NCI-H187 (cell line): ENCODE data around the gene FAF2.

Source experiments
- DNase-seq, 2 experiments: peaks; one replicate each; lab custom pipeline; 2025; lab: John Stamatoyannopoulos, UW

Gene FAF2

DNA sequence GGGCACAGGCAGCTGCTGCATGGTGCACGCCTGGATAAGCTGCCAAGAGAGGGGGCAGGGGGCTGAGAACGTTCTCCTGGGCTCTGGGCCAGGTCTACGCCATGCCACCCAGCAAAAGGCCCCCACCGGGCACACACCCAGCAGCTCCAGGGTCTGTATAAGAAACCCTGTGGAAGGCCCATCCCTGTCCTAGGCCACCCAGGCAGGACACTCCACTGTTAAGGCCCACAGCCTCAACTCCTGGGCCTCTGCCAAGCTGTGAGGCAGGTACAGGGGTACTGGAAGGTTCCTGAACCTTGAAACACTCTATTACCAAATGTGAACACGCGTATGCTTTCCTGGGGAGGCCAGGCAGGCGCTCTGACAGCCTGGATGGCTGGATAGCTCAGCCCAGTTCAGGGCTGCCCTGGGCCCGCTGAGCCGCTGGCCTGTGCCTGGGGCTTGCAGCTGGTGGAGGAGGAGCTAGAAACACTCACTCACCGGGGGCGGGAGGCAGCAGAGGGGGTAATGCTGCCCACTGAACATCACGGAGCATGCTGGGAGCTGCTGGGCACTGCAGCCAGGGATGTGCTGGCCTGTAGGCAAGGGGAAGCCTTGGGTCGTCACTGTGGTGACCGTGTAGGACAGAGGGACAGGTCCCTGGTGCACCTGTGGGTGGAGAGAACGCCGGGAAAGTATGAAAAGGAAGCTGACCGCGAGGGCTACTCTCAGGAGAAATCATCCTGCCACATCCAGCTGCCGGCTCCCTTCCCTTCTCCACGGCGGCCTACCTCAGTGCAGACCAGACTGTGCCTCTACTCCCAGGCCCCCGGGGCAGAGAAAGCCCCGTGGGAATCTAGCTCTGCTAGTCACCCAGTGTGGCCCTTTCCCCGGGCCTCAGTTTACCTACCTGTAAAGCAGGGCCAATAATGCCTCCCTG lies 83.1 kb downstream of the FAF2 start:
- no peak for DNase-seq

DNA sequence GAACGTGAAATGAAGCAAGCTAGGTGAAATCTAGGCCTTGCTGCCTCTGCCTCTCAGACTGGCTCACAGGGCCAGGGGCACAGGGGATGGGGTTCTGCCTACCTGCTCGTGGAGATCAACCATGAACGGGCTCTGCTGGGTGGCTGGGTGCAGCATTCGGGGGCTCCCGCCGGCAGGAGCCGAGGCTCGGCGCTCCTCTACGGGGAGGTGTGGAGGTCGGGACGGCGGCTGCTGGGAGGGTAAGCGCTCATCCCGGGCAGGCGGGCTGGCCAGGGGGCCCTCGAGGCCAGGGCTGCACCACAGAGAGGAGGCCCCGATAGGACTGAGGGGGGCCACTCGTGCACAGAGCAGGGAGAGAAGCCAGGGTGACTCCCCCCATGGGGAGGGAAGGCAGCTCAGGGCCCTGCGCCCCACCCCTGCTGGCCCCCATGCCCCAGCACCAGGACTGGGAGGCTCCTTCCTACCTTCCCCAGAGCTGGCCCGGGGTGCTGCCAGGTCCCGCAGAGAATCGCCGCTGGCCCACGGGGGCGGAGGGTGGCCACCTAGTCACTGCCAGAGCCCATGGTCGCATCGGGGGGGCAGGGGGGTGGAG lies 83.8 kb downstream of the FAF2 start:
- DNase-seq = no peak

DNA sequence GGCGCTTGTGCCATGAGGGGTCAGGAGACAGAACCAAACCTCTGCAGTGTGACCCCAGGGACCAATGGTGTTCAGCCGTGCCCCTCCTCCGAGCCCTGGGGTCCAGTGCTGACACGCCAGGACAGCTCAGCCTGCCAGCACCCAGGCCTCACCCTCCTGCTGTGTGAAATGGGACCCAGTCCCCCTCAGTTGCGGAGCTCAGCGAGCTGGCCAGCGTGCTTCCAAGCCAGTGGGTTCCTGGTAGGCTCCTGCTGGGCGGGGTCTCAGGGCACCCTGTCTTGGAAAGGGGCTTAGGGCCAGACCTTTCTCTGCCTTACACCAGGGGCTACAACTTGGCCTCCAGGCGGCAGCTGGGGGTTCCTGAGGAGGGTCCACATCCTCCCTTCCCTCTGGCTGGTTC lies 84.6 kb downstream of the FAF2 start:
- DNase-seq = no peak

DNA sequence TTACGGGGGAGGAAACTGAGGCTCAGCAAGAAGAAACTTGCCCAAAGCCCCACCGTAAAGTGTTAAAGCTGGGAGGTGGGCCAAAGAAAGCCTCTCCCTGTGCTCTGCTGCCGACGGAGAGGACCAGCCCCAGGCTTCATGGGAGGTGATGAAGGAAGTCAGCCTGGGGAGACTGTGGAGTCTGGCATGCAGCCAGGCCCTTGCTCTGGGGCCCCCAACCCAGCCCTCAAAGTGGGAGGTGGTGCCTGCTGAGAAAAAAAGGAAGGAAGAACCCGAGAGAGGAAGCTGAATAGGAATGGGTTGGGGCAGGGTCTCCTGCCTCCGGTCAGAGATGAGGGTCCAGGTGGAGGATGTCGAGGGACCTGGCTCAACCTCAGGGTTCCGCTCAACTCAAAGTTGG lies 85.2 kb downstream of the FAF2 start:
- no peak for DNase-seq

DNA sequence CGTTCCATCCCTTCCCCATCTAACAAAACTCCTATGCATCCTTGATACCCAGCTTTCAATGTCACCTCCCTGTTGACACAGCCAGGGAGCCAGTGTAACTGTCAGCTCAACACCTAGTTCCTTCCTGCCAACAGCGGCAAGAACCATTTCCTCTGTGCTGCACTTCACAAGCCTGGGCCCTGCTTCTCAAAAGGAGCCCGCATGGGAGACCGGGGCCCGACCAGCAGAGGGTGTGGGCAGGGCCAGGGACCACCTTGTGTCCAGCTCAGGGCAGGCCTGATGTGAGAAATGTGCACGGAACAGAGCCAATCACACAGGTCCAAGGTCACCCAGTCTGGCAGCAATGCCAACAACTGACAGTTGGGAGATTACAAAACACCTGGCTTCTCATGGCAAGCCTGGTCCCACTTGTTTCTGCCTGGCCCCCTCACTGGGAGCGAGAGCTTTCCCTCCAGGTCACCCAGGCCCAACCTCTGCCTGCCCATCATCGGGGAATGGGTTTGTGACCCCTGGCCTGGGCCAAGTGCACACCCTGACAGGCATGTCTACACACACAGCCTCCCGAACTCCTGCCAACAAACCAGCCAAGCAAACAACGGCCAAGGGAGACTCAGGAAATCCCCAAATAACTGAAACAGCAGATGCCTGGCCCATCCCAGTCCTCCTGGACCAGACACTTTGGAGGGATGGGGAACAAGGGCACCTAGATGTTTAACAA lies 85.9 kb downstream of the FAF2 start:
- DNase-seq = no peak

DNA sequence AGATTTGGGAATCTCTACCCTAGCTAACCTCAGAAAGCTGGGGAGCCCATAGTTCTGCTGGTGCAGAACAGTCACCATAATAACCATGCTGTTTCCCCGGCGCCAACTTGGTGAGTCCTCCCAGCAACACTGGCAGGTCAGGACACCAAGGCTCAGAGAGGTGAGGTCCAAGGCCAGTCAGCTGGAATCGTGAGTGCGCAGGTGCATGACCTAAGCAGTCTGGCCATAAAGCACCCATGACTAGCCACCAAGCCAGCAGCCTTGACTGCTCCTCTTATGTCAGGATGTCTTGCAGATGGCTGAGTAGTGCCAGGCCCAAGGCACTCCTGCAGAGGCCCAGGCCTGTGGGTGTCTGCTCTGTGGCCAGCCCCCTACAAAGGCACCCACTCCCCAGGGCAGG lies 86.5 kb downstream of the FAF2 start:
- no peak for DNase-seq

DNA sequence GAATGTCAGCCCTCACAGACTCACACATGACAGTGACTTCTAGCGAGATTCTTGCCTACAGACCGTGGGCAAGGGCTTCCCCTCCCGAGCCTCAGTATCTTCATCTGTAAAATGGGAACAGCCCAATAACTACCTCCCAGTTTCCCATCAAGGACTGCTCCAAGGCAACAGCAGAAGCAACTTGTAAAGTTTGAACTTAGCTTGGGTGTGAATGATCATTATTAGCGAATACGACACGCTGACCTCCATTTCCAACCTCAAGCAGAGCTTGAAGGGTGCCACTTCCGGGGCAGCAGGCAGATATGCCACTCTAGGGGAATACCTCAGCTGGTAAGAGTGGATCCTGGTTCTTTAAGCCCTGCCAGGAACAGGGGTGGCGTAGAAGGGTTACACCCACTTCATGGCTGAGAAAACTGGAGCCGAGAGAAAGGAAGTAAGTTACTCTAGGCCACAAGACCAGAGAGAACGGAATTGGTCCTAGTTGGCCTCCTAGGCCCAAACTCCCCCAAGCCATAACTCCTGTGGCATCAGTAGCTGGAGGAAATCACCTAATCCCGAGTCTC lies 87.0 kb downstream of the FAF2 start:
- no peak for DNase-seq

DNA sequence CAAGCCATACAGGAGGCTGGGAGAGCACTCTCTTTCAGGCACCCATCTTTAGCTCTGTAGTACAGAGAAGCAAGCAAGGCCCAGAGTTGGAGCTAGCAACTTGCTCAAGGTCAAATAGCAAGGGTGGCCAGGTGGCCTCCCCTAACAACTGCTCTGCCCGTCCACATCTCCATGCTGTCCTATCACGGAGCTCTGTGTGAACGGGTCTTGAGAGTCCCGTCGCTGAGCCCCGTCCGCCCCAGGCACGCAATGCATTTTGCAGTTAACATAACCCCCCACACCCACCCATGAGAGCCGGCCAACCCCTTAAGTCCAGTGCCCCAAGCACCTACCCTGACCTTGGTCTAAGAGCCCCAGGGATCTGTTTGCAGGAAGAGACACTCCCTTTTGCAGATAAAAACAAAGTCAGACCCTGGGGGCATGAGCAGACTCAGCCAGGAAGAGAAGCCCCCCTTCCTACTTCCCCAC lies 87.5 kb downstream of the FAF2 start:
- DNase-seq = no peak

DNA sequence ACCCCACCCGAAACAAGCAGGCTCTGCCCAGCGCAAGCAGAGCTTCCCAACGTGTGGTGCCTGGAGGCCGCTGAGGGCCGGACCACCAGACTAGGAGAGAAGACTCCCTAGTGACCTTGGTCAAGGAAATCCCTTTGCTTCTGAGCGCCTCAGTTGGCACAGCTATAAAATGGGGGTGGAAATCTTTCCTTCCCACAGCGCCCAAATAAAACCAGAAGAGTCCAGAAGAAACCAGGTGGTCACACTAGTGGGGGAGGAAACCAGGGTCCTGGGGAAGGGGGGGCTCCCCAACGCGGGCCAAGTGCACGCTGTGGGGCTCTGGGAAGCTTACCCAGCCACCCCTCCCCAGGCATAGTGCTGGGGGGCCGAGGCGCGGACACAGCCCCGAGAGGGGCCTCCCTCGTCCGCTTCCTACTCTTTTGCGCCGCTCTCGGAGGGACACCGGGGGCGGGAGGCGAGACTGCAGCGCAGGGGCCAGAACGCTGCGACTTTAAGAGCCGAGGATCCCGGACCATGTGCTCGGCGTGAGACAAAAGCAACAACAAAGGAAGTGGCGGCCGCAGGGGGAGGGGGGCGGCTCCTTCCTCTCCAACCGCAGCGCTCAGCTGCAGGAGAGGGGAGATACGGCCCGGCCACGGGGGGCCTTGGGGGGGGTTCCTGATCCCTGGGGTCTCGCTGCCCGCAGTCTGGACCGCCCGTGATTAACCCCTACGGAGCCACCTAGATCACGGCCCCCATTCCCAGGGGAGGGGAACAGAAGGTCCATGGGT lies 88.1 kb downstream of the FAF2 start:
- DNase-seq = peak; percentile 39 to 53

DNA sequence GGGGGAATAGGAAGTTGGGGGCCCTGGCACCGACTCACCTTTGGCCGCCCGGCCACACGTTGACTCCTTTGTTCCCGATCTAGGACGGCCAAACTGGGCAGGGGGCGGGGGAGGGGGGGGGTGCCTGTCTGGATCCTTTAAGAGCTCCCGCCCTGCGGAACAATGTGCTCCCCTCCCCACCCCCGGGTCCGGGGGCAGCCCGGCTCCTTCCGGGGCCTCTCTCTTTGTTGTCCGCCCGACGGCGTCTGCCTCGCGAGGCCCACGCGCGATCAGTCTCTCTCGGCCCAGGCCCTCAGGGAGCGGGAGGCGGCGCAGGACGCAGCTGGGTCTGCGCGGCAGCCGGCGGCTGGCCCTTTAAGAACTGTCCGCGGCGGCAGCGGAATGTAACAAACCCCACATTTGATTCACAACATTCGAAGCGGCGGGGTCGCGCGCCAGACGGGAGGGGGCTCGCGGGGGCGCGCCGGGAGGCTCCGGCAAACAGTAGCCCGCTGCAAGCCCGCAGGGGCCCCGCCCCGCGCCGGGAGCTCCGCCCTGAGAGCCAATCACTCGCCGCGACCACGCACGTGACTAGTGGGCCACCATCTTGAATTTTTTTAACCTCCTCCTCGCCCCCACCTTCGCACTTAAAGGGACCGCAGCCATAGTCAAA lies 88.8 kb downstream of the FAF2 start, which contains the start of gene RNF44:
TSS of gene RNF44 (minus strand) at position 501 of the 652 bp plus-strand sequence. CDS start 4,930 bp downstream, outside the sequence.
- DNase-seq = peak; percentile 91 to 96

DNA sequence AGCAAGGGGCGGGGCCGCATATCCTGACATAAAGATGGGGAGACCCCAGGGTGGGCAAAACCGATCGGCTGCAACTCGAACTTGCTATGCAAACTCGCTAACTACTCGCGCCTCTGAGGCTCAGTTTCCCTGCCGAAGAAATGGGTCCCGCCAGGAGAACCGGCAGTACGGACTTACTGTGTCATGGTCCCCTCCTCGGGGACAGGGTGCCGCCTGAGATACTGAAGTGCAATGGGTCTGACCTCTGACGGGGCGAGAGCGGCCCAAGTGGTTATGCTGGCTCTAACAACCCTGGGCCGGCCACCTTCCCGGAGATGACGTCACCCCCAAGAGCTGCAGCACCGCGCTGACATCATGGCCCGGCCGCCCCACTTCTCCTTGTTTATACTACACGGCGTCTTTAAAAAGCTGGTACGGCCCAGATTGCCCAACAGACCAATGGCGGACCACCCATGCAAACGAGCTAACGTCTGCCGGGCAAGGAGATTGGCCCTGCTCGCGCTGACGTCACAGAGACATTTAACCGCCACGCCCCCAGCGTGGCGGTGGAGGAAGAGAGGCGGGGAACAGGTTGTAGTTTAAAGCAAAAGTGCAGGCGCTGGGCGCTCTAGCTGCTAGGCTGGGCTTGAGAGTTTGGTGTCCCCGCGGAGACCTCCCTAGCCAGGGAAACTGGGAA lies 89.5 kb downstream of the FAF2 start:
- DNase-seq = peak; percentile 88 to 95

DNA sequence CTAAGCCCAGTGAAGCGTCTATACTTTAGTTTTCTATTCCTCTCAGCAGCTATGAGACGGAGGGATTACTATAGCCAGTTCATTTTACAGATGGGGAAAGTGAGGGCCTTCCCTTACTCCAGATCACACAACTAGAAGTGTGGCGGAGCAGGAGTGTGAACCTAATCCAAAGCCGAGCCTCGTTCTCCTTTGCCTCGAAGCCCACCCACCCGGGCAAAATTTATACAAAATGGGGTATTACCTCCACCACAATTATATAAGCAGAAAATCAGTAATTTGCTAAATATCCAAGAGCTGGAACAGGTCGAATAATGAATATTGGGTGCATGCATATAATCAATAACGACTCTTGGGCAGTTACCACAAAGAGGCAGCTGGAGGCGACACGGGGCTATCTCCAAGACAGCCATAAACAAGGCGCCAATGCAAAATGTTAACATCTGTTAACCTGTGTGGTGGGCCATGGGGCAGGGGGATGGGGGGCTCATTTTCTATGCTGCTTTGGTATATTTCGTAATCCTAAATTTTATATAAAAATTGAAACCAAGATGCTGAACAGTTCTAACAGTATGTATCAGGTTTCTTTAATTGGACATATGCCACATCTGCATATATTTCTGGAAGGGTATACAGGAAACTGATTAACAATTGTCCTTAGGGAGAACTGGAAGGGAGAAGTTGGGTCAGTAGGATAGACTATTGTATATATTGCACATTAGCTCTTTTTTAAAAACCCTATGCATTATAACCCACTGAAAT lies 90.2 kb downstream of the FAF2 start:
- DNase-seq = no peak

DNA sequence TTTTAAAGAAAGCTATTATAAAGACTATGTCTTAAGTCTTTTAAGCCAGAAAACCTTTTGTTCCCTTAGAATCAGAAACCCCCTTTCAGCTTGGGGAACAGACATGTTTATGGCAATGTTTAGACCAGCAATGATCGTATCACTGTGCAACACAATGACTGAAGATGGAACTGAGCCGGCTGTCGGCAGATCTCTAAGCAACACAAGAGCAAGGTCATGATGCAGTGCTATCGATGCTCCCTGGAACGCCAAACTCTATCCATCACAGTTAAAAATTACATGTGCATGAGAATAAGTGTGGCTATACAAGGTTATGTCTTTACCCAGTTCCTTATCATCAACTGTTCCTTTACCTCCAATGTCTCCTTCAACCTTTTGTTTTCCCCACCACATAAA lies 90.8 kb downstream of the FAF2 start:
- DNase-seq = no peak

DNA sequence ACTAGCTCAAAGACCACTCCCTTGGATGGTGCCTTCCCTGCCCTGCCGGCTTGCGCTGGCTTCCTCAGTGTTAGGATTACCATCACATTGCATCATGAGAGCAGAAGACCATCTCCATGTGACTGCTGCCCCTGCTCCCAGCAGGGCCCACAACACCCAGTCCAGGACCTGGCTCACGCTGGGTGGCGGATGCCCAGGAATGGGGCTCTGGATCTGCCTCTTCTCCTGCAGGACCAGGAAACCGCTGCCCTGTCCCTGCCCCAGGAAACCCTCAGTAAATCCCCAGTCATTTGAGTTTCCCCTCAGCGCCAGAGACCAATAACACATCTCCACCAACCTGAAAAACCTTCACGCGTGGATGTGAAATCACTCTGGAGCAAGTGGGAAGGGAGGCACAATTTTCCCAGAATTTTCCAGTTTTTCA lies 92.3 kb downstream of the FAF2 start:
- DNase-seq = no peak

DNA sequence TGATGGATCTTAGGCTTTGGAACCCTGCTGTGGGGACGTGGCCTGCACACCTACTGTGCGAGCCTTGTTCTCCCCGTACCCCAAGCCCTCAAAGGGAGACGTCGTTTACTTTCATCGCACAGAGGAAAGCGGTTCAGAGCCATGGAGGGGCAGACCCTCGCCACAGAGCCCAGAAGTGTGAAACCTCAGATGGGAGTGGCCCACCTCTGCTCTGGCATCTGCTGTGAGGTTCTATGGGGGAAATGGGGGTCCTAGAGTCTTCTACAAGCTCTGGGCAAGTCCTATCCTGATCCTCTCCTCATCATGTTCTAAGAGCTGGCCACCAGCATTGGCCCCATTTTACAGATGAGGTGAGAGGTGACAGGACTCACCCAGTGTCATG lies 92.8 kb downstream of the FAF2 start:
- no peak for DNase-seq

DNA sequence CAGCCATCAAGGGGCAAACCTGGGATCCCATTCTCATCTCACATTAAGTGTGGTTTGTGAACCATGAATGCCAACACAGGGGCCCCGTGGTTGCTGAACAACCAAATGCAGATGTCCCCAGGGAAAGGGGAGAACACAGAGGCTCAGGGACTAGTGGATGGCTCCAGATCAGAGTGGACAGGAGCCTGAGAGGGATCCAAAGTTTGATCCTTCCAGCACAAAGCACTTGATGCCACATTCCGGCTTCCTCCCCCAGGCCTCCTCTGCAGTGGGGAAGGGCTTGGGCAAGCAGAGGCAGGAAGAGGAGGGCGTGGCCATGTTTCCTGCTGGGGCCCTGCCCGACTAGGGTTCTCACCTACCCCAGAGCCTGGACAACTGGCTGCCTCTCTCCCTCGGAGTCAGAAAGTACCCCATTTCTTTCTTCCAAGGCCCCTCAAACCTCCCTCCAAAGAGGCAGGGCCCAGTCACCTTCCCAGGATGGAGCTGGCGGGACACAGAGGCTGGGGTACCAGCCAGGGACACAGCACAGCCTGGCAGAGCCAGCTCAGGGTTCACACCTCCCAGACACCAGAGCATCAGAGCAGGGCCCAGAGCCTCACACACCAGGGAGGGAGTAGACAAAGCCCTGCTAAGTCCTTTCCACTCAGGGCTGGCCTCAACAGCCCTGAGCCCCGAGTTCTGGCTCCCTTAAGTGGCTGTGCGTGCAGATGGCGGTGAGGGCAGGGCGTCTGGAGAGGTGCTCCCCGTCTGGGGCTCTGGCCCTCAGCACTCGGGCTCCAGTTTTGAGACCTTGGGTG lies 93.4 kb downstream of the FAF2 start:
- DNase-seq = peak in 1 of 2 experiments; percentile 35

DNA sequence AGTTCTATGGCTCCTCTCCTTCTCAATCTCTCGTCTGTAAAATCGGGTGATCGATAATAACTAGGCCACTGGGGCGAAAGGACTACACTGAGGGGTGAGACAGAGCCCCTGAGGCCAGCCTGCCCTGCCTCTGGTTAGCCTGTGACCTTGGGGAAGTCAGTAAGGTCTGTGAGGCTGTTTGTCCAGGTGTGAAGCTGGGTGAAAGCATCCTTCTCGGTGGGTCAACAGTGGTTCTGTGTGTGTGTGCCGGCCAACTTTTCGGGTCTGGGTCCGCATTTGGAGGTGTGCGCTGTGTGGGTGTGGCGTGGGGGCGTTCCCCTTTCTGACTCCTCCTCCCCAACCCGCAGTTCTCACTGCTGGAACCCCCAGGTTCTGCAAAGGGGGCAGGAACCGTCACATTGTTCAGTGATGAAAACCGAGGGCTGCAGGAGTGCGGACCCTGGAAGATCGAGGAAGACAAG lies 94.0 kb downstream of the FAF2 start:
- DNase-seq = no peak

DNA sequence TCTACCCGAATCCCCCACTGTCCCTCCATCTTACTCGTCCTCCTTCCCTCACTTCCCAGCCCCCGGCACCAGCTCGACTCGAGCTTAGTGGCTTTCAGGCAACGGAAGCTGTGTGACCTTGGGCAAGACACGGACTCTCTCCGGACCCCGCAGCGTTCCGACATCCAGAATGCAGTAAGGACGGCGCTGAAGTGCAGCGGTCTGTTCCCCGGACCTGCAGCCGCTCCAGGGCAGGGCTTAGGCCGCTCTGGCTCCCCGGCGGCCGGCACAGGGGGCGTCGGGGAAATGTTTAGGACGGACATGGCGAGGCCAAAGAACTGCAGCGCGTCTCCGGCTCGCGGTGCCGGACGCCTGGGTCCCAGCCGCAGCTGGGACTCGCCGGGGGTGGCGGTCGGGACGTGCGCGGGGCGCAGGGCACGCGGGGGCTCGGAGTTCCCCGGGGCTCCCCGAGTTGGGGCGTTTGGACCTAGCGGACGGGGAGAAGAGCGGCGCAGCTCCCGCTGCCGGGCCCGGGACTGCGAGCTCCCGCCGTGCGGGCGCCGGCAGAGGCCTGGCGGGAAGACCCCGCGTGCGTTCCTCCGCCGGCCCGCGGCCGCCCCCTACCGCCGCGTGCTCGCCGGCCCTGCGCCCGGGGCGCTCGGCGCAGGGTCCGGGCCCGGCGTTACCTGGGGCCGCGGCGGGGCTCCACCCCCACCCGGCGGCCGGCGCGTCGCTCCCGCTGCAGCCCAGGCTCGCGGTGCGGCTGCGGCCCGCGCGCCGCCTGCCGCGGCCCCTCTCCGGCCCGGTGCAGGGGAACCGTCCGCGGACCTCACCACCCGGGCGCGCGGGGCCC lies 94.6 kb downstream of the FAF2 start:
- DNase-seq = no peak
